Activated CD8-positive, alpha-beta T cell treated with anti-CD3 and anti-CD28 coated beads, Interleukin-2, amount 10 ng/mL, durations not matched to agents 7 days and 5 days (primary cell): ENCODE data around the gene PARP6. TPM values are rescaled to one million over a fixed set of nuclear protein-coding genes. Genes with fewer than 3 reads are reported as not detected.
A peak's percentile ranks its signal among the peaks of the same experiment; 100 is the strongest.

Experiments
- ATAC-seq: fragments of 150-1000 bp; cut with Tn5 transposase; one replicate; pipeline ENCODE4 v1.10.0; 2021; ENCODE audit warnings: moderate library complexity
- CTCF ChIA-PET: fragments of 350-600 bp; sonication (Branson Sonifier 250); formaldehyde crosslinking; loops from one replicate; lab custom pipeline; 2021; ENCODE audit warnings: antibody characterized with exemption; lab: Charles Lee
- POLR2A ChIA-PET: fragments of 350-600 bp; sonication (Branson Sonifier 250); formaldehyde crosslinking; loops from one replicate; lab custom pipeline; 2021; ENCODE audit warnings: antibody characterized with exemption; lab: Charles Lee
- DNase-seq: peaks from one replicate; pipeline ENCODE4 v3.0.0-alpha.2; 2020
- H3K27ac Mint-ChIP-seq: one replicate; pipeline ENCODE4 v1.8.0; 2021; ENCODE audit warnings: mild to moderate bottlenecking, mixed read lengths
- H3K27me3 Mint-ChIP-seq: one replicate; pipeline ENCODE4 v1.8.0; 2021; ENCODE audit warnings: low read depth, mixed read lengths
- H3K36me3 Mint-ChIP-seq: one replicate; pipeline ENCODE4 v1.8.0; 2021; ENCODE audit warnings: low read depth, mixed read lengths
- H3K4me1 Mint-ChIP-seq: one replicate; pipeline ENCODE4 v1.8.0; 2021; ENCODE audit warnings: low read depth, mixed read lengths
- H3K4me3 Mint-ChIP-seq: one replicate; pipeline ENCODE4 v1.8.0; 2021; ENCODE audit warnings: mild to moderate bottlenecking, mixed read lengths
- H3K9me3 Mint-ChIP-seq: one replicate; pipeline ENCODE4 v1.8.0; 2022; ENCODE audit warnings: mixed read lengths; ENCODE audit not compliant: insufficient read depth
- total RNA-seq, 2 experiments: library from RNA; stranded (reverse); gene quantifications; one replicate each; pipeline ENCODE4 v1.2.3, GENCODE V29; 2021

Gene PARP6
- total RNA-seq, 2 experiments from 2014 or later = 54.0 to 57.0 TPM

- ChIA-PET POLR2A (interaction anchor here (1.9 kb wide), 1 partner anchor 28 kb away, joined by 8 read pairs; no protein-coding TSS in a partner anchor), CTCF (interaction anchor here (0.8 to 5.1 kb wide), 7 partner anchors 10 to 261 kb away, joined by 3 to 39 read pairs (median 6); no protein-coding TSS in a partner anchor)
- Mint-ChIP-seq H3K4me1 (peaks cover 16% of the 10 kb centered on the region), H3K36me3 (peaks cover 58% of the 10 kb centered on the region), H3K4me3 (no peak overlapping the region), H3K27ac (no peak overlapping the region), H3K9me3 (no peaks in the 10 kb centered on the region), H3K27me3 (peaks cover 14% of the 10 kb centered on the region)
- DNase-seq (no peak), ATAC-seq (no peak)
Observed at GRCh38 chr15:72199205-72199515, 73.2 kb downstream of the PARP6 start.

DNA sequence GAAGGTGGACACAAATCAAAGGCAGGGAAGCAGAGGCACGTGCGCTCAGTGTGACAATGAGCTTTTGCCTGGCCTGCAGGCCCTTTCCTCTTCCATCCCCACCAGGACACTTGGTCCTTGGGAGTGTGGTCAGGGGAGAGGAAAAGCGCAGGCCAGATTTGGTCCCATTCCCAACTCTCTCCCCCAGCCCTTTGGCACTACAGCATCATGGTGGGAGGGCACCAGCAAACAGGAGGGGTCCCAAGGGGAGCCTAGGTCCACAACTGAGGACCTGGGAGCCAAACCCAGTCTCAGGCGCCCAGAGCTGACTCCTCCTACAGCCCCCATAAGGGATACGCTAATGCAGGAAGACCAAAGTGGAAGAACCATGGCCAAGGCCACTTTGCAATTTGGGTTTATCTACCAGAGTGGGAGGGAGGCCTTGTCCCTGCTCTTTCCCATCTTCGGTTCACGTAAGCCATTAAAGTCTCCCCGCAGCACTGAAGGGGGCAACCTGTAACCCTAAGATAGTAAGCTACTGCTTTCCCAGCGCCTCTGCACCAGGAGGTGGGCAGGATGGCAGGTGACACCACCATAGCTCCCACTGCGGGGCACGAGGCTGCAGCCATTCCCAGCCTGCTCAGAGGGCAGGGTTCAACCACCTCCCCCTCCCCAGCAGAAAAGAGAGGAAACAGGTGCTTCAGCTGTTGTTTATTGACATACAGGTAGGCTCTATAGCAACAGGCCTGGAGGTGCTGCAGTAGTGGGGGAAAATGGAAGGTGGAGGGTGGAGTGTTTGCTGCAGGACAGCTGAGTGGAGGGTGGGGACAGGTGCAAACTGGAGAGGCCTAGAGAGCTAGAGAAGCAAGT lies 73.8 kb downstream of the PARP6 start:
- Mint-ChIP-seq H3K27ac (no peak overlapping the region), H3K4me1 (peaks cover 16% of the 10 kb centered on the region), H3K27me3 (peaks cover 16% of the 10 kb centered on the region), H3K9me3 (no peaks in the 10 kb centered on the region), H3K4me3 (peak overlapping the region; percentile 51), H3K36me3 (peaks cover 53% of the 10 kb centered on the region)
- DNase-seq (no peak), ATAC-seq (no peak)
- ChIA-PET POLR2A (interaction anchor here (0.6 to 1.9 kb wide), 2 partner anchors 28 to 31 kb away, joined by 3 to 8 read pairs; no protein-coding TSS in a partner anchor), CTCF (interaction anchor here (0.8 to 5.1 kb wide), 8 partner anchors 10 to 88 kb away, joined by 3 to 39 read pairs (median 6); no protein-coding TSS in a partner anchor)

- no peak for DNase-seq
Observed at GRCh38 chr15:72197460-72198355, 74.6 kb downstream of the PARP6 start, which contains the start of gene GRAMD2A. Gene GRAMD2A, minus strand, starts transcription at chr15:72197787.

DNA sequence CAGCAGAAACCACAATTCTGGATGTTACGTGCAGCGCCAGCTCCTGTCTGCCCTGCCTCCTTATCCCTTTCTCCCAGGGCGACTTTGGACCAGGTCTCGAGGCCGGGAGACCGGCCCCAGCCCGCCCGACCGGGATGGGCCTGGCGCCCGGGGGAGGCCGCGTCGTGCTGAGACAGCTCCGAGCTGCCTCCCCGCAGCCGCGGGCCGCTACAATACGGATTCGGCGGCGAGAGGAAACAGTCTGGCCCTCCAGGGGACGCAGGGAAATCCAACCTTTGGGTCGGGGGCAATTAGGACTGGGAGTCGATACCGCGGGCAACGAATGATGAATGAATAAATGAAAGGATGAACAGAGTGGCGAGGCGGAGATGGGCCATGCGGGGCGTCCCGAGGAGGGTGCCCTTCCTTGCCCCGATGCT lies 75.3 kb downstream of the PARP6 start:
- no peak overlapping the region for H3K4me3 Mint-ChIP-seq
- no peaks in the 10 kb centered on the region for H3K9me3 Mint-ChIP-seq
- DNase-seq = no peak
- H3K36me3 Mint-ChIP-seq = peaks cover 38% of the 10 kb centered on the region
- POLR2A ChIA-PET = no interaction called here
- H3K27me3 Mint-ChIP-seq = peaks cover 19% of the 10 kb centered on the region
- no peak for ATAC-seq
- no peak overlapping the region for H3K27ac Mint-ChIP-seq
- H3K4me1 Mint-ChIP-seq = peaks cover 11% of the 10 kb centered on the region
- CTCF ChIA-PET = no interaction called here

More at GRCh38 chr15:72197460-72198355, 74.6 kb downstream of the PARP6 start, which contains the start of gene GRAMD2A:
- Mint-ChIP-seq H3K27me3 (peaks cover 16% of the 10 kb centered on the region), H3K36me3 (peaks cover 45% of the 10 kb centered on the region), H3K9me3 (no peaks in the 10 kb centered on the region), H3K27ac (peak within 1 kb of the TSS; percentile 64), H3K4me3 (peak within 1 kb of the TSS; percentile 51), H3K4me1 (peaks cover 11% of the 10 kb centered on the region)
- POLR2A ChIA-PET = interaction anchor here (0.6 to 1.9 kb wide), 2 partner anchors 29 to 32 kb away, joined by 3 to 8 read pairs; no protein-coding TSS in a partner anchor
- peak; percentile 46 for ATAC-seq
- CTCF ChIA-PET = interaction anchor here (1.1 to 1.6 kb wide), 3 partner anchors 13 to 76 kb away, joined by 3 to 6 read pairs (median 4); no protein-coding TSS in a partner anchor

- no peak overlapping the region for H3K4me3 Mint-ChIP-seq
- ATAC-seq = no peak
- peaks cover 21% of the 10 kb centered on the region for H3K27me3 Mint-ChIP-seq
- DNase-seq = no peak
- peaks cover 11% of the 10 kb centered on the region for H3K4me1 Mint-ChIP-seq
- CTCF ChIA-PET = no interaction called here
- H3K9me3 Mint-ChIP-seq = no peaks in the 10 kb centered on the region
- no peak overlapping the region for H3K27ac Mint-ChIP-seq
- POLR2A ChIA-PET = no interaction called here
- peaks cover 34% of the 10 kb centered on the region for H3K36me3 Mint-ChIP-seq
Observed at GRCh38 chr15:72196409-72197040, 75.8 kb downstream of the PARP6 start.

- ChIA-PET POLR2A (no interaction called here), CTCF (no interaction called here)
- Mint-ChIP-seq H3K36me3 (peaks cover 24% of the 10 kb centered on the region), H3K27me3 (peaks cover 28% of the 10 kb centered on the region), H3K4me3 (no peak overlapping the region), H3K4me1 (peaks cover 8% of the 10 kb centered on the region), H3K27ac (no peak overlapping the region), H3K9me3 (no peaks in the 10 kb centered on the region)
- ATAC-seq (no peak), DNase-seq (no peak)
Observed at GRCh38 chr15:72195101-72195511, 77.2 kb downstream of the PARP6 start.

GRCh38 chr15:72193836-72194396 lies 78.4 kb downstream of the PARP6 start:
- Mint-ChIP-seq H3K36me3 (peaks cover 12% of the 10 kb centered on the region), H3K27ac (no peak overlapping the region), H3K4me3 (no peak overlapping the region), H3K9me3 (no peaks in the 10 kb centered on the region), H3K4me1 (peaks cover 8% of the 10 kb centered on the region), H3K27me3 (peaks cover 38% of the 10 kb centered on the region)
- ChIA-PET POLR2A (no interaction called here), CTCF (interaction anchor here (0.6 kb wide), 1 partner anchor 23 kb away, joined by 3 read pairs; no protein-coding TSS in a partner anchor)
- DNase-seq (no peak), ATAC-seq (no peak)

- H3K4me3 Mint-ChIP-seq = no peak overlapping the region
- POLR2A ChIA-PET = interaction anchor here (0.6 kb wide), 1 partner anchor 21 kb away, joined by 4 read pairs; no protein-coding TSS in a partner anchor
- no peaks in the 10 kb centered on the region for H3K9me3 Mint-ChIP-seq
- no peaks in the 10 kb centered on the region for H3K36me3 Mint-ChIP-seq
- CTCF ChIA-PET = no interaction called here
- no peaks in the 10 kb centered on the region for H3K4me1 Mint-ChIP-seq
- ATAC-seq (no peak), DNase-seq (no peak)
- no peak overlapping the region for H3K27ac Mint-ChIP-seq
- H3K27me3 Mint-ChIP-seq = peaks cover 35% of the 10 kb centered on the region
Observed at GRCh38 chr15:72192416-72192815, 79.9 kb downstream of the PARP6 start.

Other genes with a start within 250 kb of the PARP6 start
- 10 to 100 TPM; 19.0 to 21.3 TPM for gene MYO9A, start 154.4 kb downstream of the PARP6 start, total RNA-seq
- 1 to 10 TPM; 1.3 to 1.6 TPM for gene SENP8, start 154.2 kb downstream of the PARP6 start, total RNA-seq
- gene GRAMD2A, start 74.8 kb downstream of the PARP6 start, total RNA-seq = under 1 TPM in 1 of 2 experiments, not detected in 1; 0.10 TPM
- gene PKM, start 41.4 kb downstream of the PARP6 start, total RNA-seq = 1,000 to 10,000 TPM; 1,272 to 1,311 TPM
- gene CELF6, start 47.6 kb upstream of the PARP6 start, total RNA-seq = under 1 TPM; 0.45 to 0.70 TPM
- 10 to 100 TPM; 80.9 to 87.3 TPM for gene HEXA, start 103.5 kb upstream of the PARP6 start, total RNA-seq
- not detected for gene TMEM202, start 125.8 kb upstream of the PARP6 start, total RNA-seq
- gene ARIH1, start 201.8 kb upstream of the PARP6 start, total RNA-seq = 100 to 1,000 TPM; 110 to 119 TPM